Left renal pelvis (tissue), 4 donors: Measurements from ENCODE around the gene MBD3. TPM values are rescaled to one million over a fixed set of nuclear protein-coding genes. Genes with fewer than 3 reads are reported as not detected.

Source experiments
- DNase-seq, 4 donors: peaks; one replicate each; pipeline ENCODE4 v3.0.0-alpha.2; 2013; ENCODE audit warnings: low read depth in 4 of 4, low spot score in 3 of 4
- polyA plus RNA-seq, 4 donors: library from polyadenylated mRNA; unstranded; fragments of 120-200 nt; gene quantifications; one replicate each; pipeline ENCODE4 v1.2.1, GENCODE V29; 2013; ENCODE audit not compliant: insufficient read length in 4 of 4

MBD3 gene
- polyA plus RNA-seq, 4 donors = 43.1 to 80.9 (median 44.9) TPM

DNA sequence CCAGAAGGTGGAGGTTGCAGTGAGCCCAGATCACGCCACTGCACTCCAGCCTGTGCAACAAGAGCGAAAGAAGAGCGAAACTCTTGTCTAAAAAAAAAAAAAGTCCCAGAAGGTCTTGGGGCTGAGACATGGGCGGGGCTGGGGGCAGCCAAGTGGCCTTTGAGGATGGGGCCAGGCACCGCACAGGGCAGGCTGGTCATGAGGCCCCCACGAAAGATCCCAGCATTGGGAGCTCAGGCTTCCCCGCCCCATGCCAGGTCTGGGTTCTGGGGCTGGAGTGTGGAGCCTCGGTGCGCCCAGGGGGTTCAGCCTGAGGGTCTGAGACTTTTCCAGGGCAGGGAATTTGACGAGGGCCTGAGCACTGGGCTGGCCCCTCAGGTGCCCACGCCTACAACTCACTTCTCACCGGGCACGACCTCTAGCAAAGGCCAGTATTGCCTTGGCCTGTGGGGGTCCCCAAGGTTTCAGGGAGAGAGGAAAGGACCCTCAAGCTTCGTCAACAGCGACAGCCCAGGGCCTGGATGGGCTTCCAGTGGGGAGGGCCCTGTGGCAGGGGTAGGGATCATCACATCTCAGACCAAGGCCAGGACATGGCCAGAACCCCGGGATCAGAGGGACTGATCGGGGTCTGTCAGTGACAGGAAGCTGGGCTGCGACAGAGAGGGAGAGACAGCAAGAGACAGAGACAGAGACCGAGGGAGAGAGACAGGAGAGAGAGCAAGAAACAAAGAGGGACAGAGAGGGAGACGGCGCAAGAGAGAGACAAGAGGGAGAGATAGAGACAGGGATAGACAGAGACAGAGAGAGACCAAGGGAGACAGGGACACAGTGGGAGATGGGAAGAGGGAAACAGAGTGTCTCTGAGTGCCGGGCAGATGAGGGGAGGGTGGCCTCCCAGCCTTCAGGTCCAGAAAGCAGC is 17.1 kb downstream of the MBD3 start:
- DNase-seq = no peak

DNA sequence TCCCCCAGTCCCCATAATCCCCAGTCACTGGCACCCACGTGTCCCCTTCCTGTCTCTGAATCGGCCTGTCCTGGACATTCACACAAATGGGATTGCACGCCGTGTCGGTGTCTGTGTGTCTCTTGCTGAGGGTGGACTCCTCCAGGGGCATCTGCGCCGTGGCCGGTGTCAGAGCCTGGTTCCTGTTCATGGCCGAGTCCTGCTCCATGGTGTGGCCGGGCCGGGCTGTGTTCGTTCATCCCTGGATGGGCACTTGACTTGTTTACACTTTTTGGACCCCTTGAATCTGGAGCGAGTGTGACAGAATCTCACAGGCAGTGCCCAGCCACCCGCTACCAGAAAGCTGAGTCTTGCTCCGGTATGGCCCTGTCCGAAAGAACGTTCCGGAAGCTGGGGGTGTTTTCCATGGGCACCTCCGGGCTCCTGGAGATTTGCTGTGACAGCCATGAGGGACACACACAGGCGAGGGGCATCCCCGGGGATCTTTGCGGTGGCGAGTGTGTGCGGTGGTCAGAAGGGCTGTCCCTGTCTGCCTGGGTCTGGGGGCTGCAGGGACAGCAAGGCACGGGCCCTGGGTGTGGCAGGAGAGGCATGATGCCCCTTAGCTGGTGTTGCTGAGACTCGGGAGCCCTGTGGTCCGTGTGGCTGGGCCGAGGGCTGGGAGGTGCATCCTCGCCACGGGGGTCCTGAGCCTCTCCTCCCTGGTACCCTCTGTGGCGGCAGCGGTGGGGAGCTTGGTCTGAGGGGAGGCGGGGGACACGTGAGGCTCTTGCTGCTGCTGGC is 18.1 kb downstream of the MBD3 start:
- no peak for DNase-seq

DNA sequence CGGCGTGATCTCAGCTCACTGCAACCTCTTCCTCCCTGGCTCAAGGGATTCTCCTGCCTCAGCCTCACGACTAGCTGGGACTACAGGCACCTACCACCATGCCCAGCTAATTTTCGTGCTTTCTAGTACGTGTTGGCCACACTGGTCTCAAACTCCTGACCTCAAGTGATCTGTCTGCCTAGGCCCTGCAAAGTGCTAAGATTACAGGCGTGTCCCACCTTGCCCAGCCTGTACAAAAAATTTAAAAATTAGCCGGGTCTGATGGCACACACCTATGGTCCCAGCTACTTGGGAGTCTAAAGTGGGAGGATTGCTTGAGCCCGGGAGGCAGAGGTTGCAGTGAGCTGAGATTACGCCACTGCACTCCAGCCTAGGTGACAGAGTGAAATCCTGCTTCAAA is 19.9 kb downstream of the MBD3 start:
- no peak for DNase-seq

DNA sequence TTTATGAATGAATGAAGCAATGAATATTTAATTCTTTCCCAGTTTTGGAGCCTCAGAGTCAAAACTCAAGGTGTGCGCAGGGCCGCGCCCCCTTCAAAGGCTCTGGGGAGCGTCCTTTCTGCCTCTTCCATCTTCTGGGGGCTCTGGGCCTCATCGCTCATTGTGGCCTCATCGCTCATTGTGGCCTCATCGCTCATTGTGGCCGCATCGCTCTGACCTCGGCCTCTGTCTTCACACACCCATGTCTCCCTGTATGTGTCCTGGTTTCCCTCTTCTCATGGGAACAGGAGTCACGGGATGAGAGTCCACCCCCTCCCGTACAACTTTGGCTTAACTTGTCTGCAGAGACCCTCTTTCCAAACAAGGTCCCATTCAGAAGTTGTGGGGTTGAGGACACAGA is 21.3 kb downstream of the MBD3 start:
- no peak for DNase-seq

DNA sequence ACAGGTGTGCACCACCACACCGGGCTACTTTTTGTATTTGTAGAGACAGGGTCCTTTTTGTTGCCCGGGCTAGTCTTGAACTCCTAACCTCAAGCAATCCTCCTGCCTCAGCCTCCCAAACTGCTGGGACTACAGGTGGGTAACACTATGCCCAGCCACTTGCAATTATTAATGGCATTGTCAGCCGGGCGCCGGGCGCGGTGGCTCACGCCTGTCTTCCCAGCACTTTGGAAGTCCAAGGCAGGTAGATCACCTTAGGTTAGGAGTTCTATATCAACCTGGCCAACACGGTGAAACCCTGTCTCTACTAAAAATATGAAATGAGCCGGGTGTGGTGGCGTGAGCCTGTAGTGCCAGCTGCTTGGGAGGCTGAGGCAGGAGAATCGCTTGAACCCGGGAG is 21.8 kb downstream of the MBD3 start:
- no peak for DNase-seq

GRCh38 chr19:1569997-1570396 is 22.7 kb downstream of the MBD3 start:
- DNase-seq = no peak

GRCh38 chr19:1568320-1569019 is 24.2 kb downstream of the MBD3 start, which contains the start of gene MEX3D:
Gene MEX3D (minus strand): TSS chr19:1568325. CDS start chr19:1568058, 267 bp downstream.
- peak in 2 of 4 donors; percentile 54 to 67 for DNase-seq

DNA sequence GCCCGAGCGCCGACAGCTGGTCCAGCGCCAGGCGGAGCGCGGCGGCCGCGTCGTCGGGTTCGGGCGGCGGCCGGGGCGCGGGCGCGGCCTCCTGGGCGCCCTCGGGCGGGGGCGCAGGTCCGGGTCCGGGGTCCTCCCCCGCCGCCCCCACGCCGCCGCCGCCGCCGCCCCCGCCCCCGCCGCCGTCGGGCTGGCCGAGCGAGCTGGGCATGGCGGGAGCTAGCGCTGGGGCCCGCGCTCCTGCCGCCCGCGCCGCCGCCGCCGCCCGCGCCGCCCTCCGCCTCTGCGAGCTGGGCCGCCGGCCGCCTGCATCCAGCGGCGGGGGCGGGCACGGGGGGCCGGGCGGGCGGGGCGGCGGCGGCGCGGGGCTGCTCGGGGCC is 24.8 kb downstream of the MBD3 start:
- DNase-seq = no peak

GRCh38 chr19:1567116-1567847 is 25.4 kb downstream of the MBD3 start:
- DNase-seq = no peak

- DNase-seq = peak; percentile 62 to 74 (median 66)
Measured at GRCh38 chr19:1566392-1567115, 26.1 kb downstream of the MBD3 start.

- DNase-seq = no peak
Measured at GRCh38 chr19:1563251-1563650, 29.4 kb downstream of the MBD3 start.

GRCh38 chr19:1561236-1561842 is 31.3 kb downstream of the MBD3 start:
- no peak for DNase-seq

GRCh38 chr19:1560286-1560882 is 32.3 kb downstream of the MBD3 start:
- DNase-seq = no peak

DNA sequence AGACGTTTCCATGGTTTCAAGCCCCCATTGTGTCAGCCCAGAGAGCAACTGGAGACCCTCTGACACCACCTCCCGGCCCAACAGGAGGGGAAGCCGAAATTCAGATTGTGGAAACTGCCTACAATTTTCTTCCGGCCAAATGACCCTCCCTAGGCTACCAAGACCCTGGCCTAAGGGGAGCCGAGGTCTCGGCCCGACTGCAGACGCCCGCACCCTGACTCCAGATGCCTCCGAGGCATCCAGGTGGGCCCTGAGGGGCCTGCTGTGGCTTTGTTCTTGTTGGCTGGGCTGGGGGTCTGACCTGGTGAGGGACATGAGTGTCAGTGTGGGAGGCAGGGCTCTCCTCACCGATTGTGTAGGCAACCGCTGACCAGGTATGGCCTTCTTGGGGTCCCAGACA is 34.1 kb downstream of the MBD3 start:
- no peak for DNase-seq

GRCh38 chr19:1556390-1557070 is 36.1 kb downstream of the MBD3 start:
- DNase-seq = no peak

GRCh38 chr19:1555487-1556389 is 36.9 kb downstream of the MBD3 start:
- DNase-seq = no peak

- DNase-seq = no peak
Measured at GRCh38 chr19:1554968-1555367, 37.7 kb downstream of the MBD3 start.
